ENCODE measurements around the gene CLBA1.
"Not testable (repeated sequence)": the region's sequence is repeated elsewhere in the genome, so short reads cannot be mapped to it uniquely, and the experiment has no call there.

CLBA1 gene

GRCh38 chr14:104947881-104948735, 37.5 kb upstream of the CLBA1 start:
- DNase-seq (ENCODE audit: low spot score): not testable (repeated sequence)

GRCh38 chr14:104948736-104949031, 36.9 kb upstream of the CLBA1 start:
- DNase-seq (ENCODE audit: low spot score): no peak

- not testable (repeated sequence) for DNase-seq (ENCODE audit: low spot score)
These were observed 36.1 kb upstream of the CLBA1 start for GRCh38 chr14:104949406-104949955.

- no peak for DNase-seq (ENCODE audit: low spot score)
These were observed 35.6 kb upstream of the CLBA1 start for GRCh38 chr14:104950021-104950420.

- DNase-seq (ENCODE audit: low spot score): not testable (repeated sequence)
These were observed 34.9 kb upstream of the CLBA1 start for GRCh38 chr14:104950701-104951100.

- not testable (repeated sequence) for DNase-seq (ENCODE audit: low spot score)
These were observed 33.5 kb upstream of the CLBA1 start for GRCh38 chr14:104951863-104952657.

GRCh38 chr14:104953097-104953496, 32.5 kb upstream of the CLBA1 start:
- no peak for DNase-seq (ENCODE audit: low spot score)

GRCh38 chr14:104953896-104954656, 31.5 kb upstream of the CLBA1 start:
- no peak for DNase-seq (ENCODE audit: low spot score)

GRCh38 chr14:104954746-104955395, 30.7 kb upstream of the CLBA1 start:
- no peak for DNase-seq (ENCODE audit: low spot score)

- DNase-seq (ENCODE audit: low spot score): no peak
These were observed 30.2 kb upstream of the CLBA1 start for GRCh38 chr14:104955396-104955770.

GRCh38 chr14:104956290-104956890, 29.2 kb upstream of the CLBA1 start:
- no peak for DNase-seq (ENCODE audit: low spot score)

GRCh38 chr14:104957146-104958113, 28.2 kb upstream of the CLBA1 start:
- no peak for DNase-seq (ENCODE audit: low spot score)

GRCh38 chr14:104964546-104964945, 21.0 kb upstream of the CLBA1 start:
- DNase-seq (ENCODE audit: low spot score): no peak

GRCh38 chr14:104965561-104966231, 19.9 kb upstream of the CLBA1 start:
- DNase-seq (ENCODE audit: low spot score): no peak

GRCh38 chr14:104966261-104966865, 19.2 kb upstream of the CLBA1 start:
- DNase-seq (ENCODE audit: low spot score): no peak

GRCh38 chr14:104966981-104967385, 18.6 kb upstream of the CLBA1 start:
- DNase-seq (ENCODE audit: low spot score): no peak

- peak; percentile 45 for DNase-seq (ENCODE audit: low spot score)
These were observed 18.0 kb upstream of the CLBA1 start for GRCh38 chr14:104967386-104968152.

- DNase-seq (ENCODE audit: low spot score): peak; percentile 64
These were observed 17.4 kb upstream of the CLBA1 start for GRCh38 chr14:104968153-104968527.

Measured in hepatic stellate cell (primary cell).